AG04450 (cell line): Measurements from ENCODE around the gene EFEMP2. TPM values are rescaled to one million over a fixed set of nuclear protein-coding genes. Genes with fewer than 3 reads are reported as not detected.

Source experiments
- CTCF ChIA-PET: fragments of 300-600, 350-600 bp; formaldehyde crosslinking; extraction: SDS; loops from one replicate; lab custom pipeline; 2022; ENCODE audit warnings: antibody characterized with exemption, inconsistent platforms; lab: Charles Lee
- POLR2A ChIA-PET: fragments of 350-600 bp; formaldehyde crosslinking; extraction: SDS; loops from one replicate; lab custom pipeline; 2021; ENCODE audit warnings: antibody characterized with exemption, inconsistent platforms; lab: Yijun Ruan, JAX
- DNase-seq: peaks from one replicate; pipeline ENCODE4 v3.0.0-alpha.2; 2011; ENCODE audit warnings: low read depth, low spot score
- H3K27ac ChIP-seq: one replicate; pipeline ENCODE4 v1.5.1; 2012; ENCODE audit warnings: low read depth, low read length, control low read depth
- H3K27me3 ChIP-seq: one replicate; pipeline ENCODE4 v1.6.0; 2012; ENCODE audit warnings: low read length; ENCODE audit not compliant: control insufficient read depth, insufficient read depth
- H3K4me3 ChIP-seq: 2 replicates; pipeline ENCODE4 v1.5.1; 2011; ENCODE audit warnings: mild to moderate bottlenecking, low read depth, low read length, control low read depth
- H3K9me3 ChIP-seq: 2 replicates; pipeline ENCODE4 v1.5.1; 2012; ENCODE audit warnings: low read length; ENCODE audit not compliant: control insufficient read depth, insufficient read depth
- CTCF ChIP-seq: IDR thresholded peaks from 2 replicates; pipeline ENCODE4 v1.5.1; 2011; ENCODE audit warnings: low read depth, low read length, control low read depth, inconsistent platforms
- polyA plus RNA-seq: library from polyadenylated mRNA; depleted of rRNA; stranded (reverse); fragments of >200 nt; gene quantifications from 2 replicates; pipeline ENCODE4 v1.2.3, GENCODE V29; 2011

The EFEMP2 gene
- polyA plus RNA-seq, 1 experiment, result 190 TPM

GRCh38 chr11:65822776-65823528 lies 49.6 kb downstream of the EFEMP2 start:
- CTCF ChIA-PET, result interaction anchor here (0.8 to 0.9 kb wide), 2 partner anchors 65 to 112 kb away, joined by 3 to 5 read pairs; partner anchors contain the start of gene FIBP
- Histone ChIP-seq H3K9me3 (no peaks in the 10 kb centered on the region), H3K4me3 (no peak overlapping the region), H3K27me3 (peaks cover 11% of the 10 kb centered on the region), H3K27ac (no peak overlapping the region)
- POLR2A ChIA-PET, result interaction anchor here (0.6 kb wide), 1 partner anchor 206 kb away, joined by 9 read pairs; no protein-coding TSS in a partner anchor
- TF ChIP-seq CTCF, result no peak
- no peak for DNase-seq

- no peaks in the 10 kb centered on the region for H3K9me3 ChIP-seq
- no peak for TF ChIP-seq CTCF
- peaks cover 9% of the 10 kb centered on the region for H3K27me3 ChIP-seq
- H3K27ac ChIP-seq, result no peak overlapping the region
- CTCF ChIA-PET, result no interaction called here
- POLR2A ChIA-PET, result interaction anchor here (0.7 kb wide), 1 partner anchor 228 kb away, joined by 17 read pairs; no protein-coding TSS in a partner anchor
- DNase-seq, result no peak
- no peak overlapping the region for H3K4me3 ChIP-seq
Measured at GRCh38 chr11:65821107-65821506, 51.5 kb downstream of the EFEMP2 start.

DNA sequence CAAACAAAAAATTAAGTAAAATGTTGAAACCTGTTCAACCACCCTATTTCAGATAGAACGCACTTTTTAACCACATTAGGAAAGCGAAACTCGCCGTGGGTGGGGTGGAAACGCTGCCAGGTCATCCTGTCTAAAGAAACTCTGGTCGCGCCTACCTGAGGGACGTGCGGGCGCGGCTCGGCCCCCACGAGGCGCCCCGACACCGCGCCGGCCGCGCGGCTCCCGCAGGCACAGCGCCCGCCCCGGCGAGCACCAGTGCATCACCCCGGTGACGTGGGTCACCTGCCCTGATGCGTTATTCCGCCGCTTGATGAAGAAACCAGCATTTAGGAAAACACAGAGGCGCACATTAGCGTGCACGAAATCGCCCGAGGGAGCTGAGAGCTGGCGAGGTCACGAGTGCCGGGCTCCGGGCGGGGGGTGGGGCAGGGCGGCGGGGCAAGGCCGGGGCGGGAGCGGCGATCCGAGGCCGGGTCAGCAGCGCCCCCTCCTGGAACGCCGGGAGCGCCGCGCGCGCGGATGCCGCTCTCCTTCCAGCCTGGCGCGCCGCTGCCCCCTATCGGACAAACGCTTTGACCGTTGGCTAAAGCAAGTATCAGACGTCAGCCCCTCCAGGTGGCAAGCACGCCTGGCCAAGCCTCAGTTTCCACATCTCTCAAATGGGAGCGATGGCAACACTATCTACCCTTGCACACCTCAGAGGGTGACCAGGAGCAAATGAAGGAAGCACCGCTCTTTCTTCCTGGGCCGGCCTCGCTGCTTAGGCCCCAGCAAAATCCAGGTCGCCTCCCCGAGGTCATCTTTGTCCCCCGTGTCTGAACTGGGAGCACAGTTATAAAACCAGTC lies 54.5 kb downstream of the EFEMP2 start:
- peak; percentile 55 for DNase-seq
- no peak overlapping the region for H3K27ac ChIP-seq
- TF ChIP-seq CTCF, result peak; percentile 93
- ChIA-PET POLR2A (interaction anchor here (0.9 to 1.6 kb wide), 2 partner anchors 38 to 107 kb away, joined by 3 to 4 read pairs; no protein-coding TSS in a partner anchor), CTCF (interaction anchor here (0.5 to 4.9 kb wide), 38 partner anchors 9 to 342 kb away, joined by 3 to 59 read pairs (median 4); partner anchors contain the start of genes AP5B1, KAT5, PCNX3 and RNASEH2C)
- peak overlapping the region; percentile 77 for H3K4me3 ChIP-seq
- peaks cover 14% of the 10 kb centered on the region for H3K27me3 ChIP-seq
- no peaks in the 10 kb centered on the region for H3K9me3 ChIP-seq

DNA sequence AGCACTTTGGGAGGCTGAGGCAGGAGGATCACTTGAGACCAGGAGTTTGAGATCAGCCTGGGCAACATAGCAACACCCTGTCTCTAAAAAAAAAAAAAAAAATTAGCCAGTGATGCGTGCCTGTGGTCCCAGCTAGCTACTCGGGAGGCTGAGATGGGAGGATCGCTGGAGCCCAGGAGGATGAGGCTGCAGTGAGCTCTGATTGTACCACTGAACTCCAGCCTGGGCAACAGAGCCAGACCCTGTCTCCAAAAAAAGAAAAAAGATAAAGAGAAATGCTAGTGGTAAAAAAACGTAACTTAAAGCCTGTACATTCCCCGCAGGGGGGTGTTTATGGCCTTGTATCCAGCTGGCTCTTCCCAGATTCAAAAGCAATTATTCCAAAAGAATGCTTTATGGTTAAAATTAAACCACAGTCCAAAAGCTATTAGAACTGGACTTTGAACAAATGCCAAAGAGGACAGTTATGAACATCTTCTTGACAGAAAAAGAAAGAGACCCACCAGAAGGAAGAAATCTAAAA lies 55.2 kb downstream of the EFEMP2 start:
- no peak for DNase-seq
- no peak for TF ChIP-seq CTCF
- ChIA-PET CTCF (interaction anchor here (0.5 to 4.9 kb wide), 29 partner anchors 10 to 343 kb away, joined by 3 to 59 read pairs (median 5); partner anchors contain the start of genes AP5B1, KAT5 and RNASEH2C), POLR2A (interaction anchor here (0.9 to 1.6 kb wide), 2 partner anchors 37 to 106 kb away, joined by 3 to 4 read pairs; no protein-coding TSS in a partner anchor)
- no peak overlapping the region for H3K27ac ChIP-seq
- H3K4me3 ChIP-seq, result peak overlapping the region; percentile 77
- H3K9me3 ChIP-seq, result no peaks in the 10 kb centered on the region
- H3K27me3 ChIP-seq, result peaks cover 20% of the 10 kb centered on the region
